Measurements from ENCODE around the gene BMP2K.

Gene BMP2K

DNA sequence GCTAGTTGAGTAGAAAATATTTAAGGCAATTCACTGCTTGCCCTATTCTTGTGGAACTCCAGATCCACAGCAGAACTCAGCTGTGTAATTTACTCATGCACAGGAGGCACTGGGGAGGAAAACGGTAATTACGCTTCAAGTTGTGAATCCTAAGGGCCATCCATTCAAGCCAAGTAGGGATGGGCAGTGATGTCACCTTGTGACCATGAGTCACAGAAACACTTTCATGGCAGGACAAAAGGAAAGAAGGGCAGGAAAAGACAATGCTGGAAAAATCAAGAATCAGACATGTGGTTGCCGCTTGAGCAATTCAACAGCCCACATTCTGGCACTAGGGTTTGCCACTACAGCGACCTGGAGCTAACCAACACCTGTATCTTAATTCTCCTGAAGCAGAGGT, 161.7 kb downstream of the BMP2K start:
- no peak for DNase-seq (ENCODE audit: low read depth)

DNA sequence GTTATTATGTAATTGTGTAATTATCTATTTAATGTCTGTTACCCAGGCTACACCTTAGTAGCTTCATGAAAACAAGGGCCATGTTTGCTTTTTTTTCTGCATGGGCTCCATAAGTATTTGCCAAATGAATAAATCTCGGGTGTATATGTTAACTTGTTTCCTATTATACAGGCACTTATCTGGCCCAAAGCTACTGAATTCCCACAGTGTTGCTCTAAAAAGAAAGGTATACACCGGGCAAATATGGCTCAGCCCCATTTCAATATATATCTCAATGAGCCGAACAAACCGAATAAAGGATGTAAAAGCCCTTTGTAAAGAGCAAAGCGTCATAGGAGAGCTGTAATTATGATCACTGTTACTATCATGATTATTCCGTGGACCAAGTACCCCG, 162.3 kb downstream of the BMP2K start:
- DNase-seq (ENCODE audit: low read depth): no peak

DNA sequence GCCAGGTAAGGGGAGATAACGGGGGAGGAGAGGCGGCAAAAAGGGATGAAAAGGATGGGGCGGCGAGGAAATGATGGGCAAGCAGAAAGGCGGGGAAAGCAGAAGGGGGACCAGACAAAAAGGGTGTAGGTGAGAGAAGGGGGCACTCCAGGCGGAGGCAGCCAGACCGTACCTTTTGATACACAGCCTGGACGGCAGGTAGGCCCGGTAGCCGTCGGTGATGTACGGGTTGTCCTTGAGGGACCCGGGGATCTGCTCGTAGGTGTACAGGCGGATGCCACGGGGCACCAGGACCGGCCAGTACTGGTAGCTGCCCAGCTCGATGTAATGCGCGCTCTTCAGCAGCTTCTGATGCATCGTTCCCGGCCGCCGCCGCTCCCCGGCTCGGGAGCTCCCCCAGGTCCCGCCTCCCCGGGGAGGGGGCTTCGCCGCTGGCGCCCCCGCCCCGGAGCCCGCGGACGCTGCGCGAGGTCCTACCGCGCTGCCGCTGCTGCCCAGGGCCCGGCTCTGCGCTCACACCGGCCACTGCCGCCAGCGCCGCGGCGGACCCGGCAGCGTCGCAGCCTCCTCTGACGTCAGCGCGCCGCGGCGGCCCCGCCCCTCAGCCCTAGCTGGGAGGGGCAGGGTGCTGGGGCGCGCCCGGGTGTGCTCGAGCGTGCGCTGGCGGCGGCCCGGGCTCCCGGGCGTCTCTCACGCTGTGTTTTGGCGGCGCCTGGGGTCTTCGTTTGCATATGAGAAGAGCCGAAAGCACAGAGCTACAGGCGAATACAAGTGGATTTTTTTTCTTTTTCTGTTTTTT, 162.9 kb downstream of the BMP2K start, which contains the start of gene PAQR3:
Gene PAQR3, minus strand, starts transcription at position 571 of the 799 bp plus-strand sequence. Its CDS starts 214 bp downstream, at position 357.
- DNase-seq (ENCODE audit: low read depth): peak; percentile 78

- no peak for DNase-seq (ENCODE audit: low read depth)
Observed at GRCh38 chr4:78939667-78940008, 163.5 kb downstream of the BMP2K start.

DNA sequence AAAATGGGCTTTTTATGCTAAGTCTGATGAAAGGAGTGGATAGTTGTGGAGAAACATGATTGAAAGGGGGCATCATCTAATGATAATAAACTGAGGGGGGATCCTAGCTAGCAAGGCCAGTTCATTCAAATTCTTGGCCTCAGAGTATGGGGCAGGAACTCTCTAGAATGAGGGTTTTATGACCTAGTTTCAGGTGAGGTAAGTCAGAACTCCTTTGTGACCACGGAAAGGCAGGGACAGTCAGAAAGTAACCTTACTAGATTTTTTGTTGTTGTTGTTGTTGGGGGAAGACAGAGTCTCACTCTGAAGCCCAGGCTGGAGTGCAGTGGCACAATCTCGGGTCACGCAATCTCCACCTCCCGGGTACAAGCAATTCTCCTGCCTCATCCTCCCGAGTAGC, 164.6 kb downstream of the BMP2K start:
- no peak for DNase-seq (ENCODE audit: low read depth)

DNA sequence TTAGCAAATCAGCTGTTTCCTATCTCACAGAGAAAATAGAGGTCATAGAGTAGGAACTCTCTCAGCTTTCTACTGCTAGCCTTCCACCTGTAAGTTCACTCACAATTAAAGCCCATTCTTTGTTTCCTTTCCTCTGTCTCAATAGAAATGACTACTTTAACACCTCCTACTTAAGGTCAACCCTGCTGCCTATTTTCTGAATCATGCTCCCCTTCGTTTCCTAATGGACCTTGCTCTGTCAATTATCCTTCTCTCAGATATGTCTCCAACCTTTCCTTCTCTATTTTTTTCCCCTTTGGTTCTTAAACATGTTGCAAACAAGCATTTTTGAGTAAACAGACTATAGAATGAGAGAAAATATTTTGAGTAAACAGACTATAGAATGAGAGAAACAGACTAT, 168.2 kb downstream of the BMP2K start:
- no peak for DNase-seq (ENCODE audit: low read depth)

DNA sequence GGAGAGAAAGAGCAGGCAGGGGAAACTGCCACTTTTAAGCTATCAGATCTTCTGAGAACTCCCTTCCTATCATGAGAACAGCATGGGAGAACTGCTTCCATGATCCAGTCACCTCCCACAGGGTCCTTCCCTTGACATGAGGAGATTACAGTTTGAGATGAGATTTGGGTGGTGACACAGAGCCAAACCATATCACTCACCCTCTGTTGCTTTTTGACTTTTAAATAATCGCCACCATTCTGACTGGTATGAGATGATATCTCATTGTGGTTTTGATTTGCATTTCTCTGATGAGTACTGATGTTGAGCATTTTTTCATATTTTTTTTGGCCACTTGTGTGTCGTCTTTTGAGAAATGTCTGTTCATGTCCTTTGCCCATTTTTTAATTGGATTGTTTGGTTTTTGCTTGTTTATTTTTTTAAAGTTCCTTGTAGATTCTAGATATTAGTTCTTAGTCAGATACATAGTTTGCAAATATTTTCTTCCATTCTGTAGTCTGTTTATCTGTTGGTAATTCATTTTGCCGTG, 169.6 kb downstream of the BMP2K start:
- DNase-seq (ENCODE audit: low read depth): no peak

DNA sequence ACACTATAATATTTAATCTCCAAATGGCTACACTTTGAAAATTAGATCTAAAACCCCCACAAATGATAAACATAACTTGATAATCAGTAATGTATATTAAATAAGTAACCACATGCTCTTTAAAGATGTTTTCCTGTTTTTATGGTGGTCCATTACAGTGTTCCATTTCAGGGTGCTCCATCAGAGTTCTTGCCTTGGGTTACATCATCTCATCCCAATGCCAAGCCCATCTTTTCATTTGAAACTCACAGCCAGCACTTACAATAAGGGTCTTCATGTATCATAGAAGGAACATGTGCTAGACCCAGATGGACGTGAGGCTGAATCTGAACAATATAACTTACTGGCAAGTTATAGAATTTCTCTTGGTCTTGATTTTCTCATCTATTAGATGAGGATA, 173.6 kb downstream of the BMP2K start:
- DNase-seq (ENCODE audit: low read depth): no peak

GRCh38 chr4:78951862-78952472, 175.8 kb downstream of the BMP2K start:
- DNase-seq (ENCODE audit: low read depth): no peak

- DNase-seq (ENCODE audit: low read depth): no peak
Observed at GRCh38 chr4:78953231-78953630, 177.1 kb downstream of the BMP2K start.

GRCh38 chr4:78953769-78954666, 177.9 kb downstream of the BMP2K start:
- DNase-seq (ENCODE audit: low read depth): no peak

- no peak for DNase-seq (ENCODE audit: low read depth)
Observed at GRCh38 chr4:78956975-78957374, 180.8 kb downstream of the BMP2K start.

DNA sequence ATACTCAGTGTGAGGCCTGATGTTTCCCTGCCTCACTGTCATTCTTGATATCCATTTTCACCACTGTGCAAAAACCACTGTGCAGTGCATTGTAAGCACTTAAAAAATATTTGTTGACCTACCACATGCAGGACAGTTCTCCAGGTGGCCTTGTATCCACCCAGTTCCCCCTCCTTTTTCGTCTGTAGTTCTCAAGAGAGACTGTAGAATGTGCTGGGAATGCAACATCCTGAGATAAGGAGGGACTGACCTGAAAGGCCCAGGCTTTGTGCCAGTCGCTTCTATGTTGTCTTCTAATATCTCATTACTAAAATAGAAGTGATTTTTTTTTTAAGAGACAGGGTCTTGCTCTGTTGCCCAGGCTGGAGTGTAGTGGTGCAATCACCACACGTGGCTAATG, 184.8 kb downstream of the BMP2K start:
- no peak for DNase-seq (ENCODE audit: low read depth)

All from T follicular helper cell (primary cell).